ENCODE data around the gene TSPAN4. TPM values are rescaled to one million over a fixed set of nuclear protein-coding genes. Genes with fewer than 3 reads are reported as not detected.

Gene TSPAN4
- total and polyA plus RNA-seq, 9 of the 15 experiments (the other 6 are each of a cell fraction or from before 2014, with no cell fraction given) = 0.07 to 31.0 (median 15.7) TPM

DNA sequence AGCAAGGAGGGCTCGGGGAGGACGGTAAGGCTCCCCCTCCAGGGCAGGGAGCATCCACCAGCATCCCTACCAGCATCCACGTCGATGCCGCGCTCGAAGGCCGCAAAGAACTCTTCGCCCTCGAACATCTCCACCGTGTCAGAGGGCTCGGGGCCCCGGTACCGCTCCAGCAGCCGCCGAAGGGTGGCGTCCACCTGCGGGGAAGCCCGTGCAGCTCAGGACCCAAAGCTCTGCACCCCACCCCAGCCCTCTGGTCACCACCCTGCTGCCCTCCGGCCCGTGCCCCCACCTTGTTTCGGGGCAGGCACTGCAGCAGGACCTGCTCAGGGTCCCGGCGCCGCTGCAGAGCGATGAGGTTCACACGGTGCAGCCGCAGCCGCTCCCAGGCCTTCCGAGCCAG lies 42.2 kb upstream of the TSPAN4 start:
- H3K27me3 ChIP-seq (ENCODE audit: control insufficient read depth in 2 of 2, insufficient read depth in 2 of 2, low read length in 2 of 2) = no peaks in the 10 kb centered on the region
- POLR2A ChIA-PET = interaction anchor here (0.5 to 1.9 kb wide), 2 partner anchors 8 to 9 kb away, joined by 5 to 6 read pairs; partner anchors contain the start of gene RPLP2
- in situ Hi-C loops (cut with MboI) = no loop called here
- TF ChIP-seq RBFOX2 (IDR thresholded peaks at IDR 0.05; ENCODE audit: low read depth, low read length) (no peak), FOXM1 (IDR thresholded peaks at IDR 0.05; ENCODE audit: low read depth) (no peak), FOXM1 (CRISPR knock-in tag; IDR thresholded peaks at IDR 0.05; ENCODE audit: low read depth) (no peak), MYC (IDR thresholded peaks at IDR 0.05; ENCODE audit: low read depth, low read length) (no peak), MYC (CRISPR knock-in tag; IDR thresholded peaks at IDR 0.05; ENCODE audit: borderline replicate concordance, low read depth) (no peak), MCM7 (IDR thresholded peaks at IDR 0.05) (no peak), SAFB2 (IDR thresholded peaks at IDR 0.05; ENCODE audit: borderline replicate concordance, low read depth, low read length, severe bottlenecking) (no peak), KAT8 (IDR thresholded peaks at IDR 0.05; ENCODE audit: low read depth) (no peak), GATA2 (CRISPR knock-in tag; IDR thresholded peaks at IDR 0.05) (no peak), ZNF436 (CRISPR knock-in tag; IDR thresholded peaks at IDR 0.05) (no peak), ILF3 (IDR thresholded peaks at IDR 0.05; ENCODE audit: borderline replicate concordance) (no peak), TCFL5 (CRISPR knock-in tag; conservative IDR thresholded peaks at IDR 0.05) (no peak), SIX5 (IDR thresholded peaks at IDR 0.05; ENCODE audit: borderline replicate concordance in 1 of 2, insufficient read depth in 1 of 2, low read depth in 1 of 2, low read length in 2 of 2) (no peak), RBM34 (IDR thresholded peaks at IDR 0.05; ENCODE audit: borderline replicate concordance, insufficient read depth, low read length) (no peak), ATF4 (CRISPR knock-in tag; IDR thresholded peaks at IDR 0.05) (no peak), PML (IDR thresholded peaks at IDR 0.05; ENCODE audit: low read length) (no peak), ZNF224 (CRISPR knock-in tag; IDR thresholded peaks at IDR 0.05) (no peak), ZNF766 (CRISPR knock-in tag; conservative IDR thresholded peaks at IDR 0.05) (no peak), SP1 (CRISPR knock-in tag; IDR thresholded peaks at IDR 0.05) (no peak)
- TF ChIP-seq, protein P1, sequence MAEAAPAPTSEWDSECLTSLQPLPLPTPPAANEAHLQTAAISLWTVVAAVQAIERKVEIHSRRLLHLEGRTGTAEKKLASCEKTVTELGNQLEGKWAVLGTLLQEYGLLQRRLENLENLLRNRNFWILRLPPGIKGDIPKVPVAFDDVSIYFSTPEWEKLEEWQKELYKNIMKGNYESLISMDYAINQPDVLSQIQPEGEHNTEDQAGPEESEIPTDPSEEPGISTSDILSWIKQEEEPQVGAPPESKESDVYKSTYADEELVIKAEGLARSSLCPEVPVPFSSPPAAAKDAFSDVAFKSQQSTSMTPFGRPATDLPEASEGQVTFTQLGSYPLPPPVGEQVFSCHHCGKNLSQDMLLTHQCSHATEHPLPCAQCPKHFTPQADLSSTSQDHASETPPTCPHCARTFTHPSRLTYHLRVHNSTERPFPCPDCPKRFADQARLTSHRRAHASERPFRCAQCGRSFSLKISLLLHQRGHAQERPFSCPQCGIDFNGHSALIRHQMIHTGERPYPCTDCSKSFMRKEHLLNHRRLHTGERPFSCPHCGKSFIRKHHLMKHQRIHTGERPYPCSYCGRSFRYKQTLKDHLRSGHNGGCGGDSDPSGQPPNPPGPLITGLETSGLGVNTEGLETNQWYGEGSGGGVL (CRISPR knock-in tag; IDR thresholded peaks at IDR 0.05) = no peak

More for the DNA sequence above, 42.2 kb upstream of the TSPAN4 start:
- no peak overlapping the region for H3K4me3 ChIP-seq
- no TSS peak for BruUV-seq (replicated peaks)
- FAIRE-seq (no peak), ATAC-seq (no peak), DNase-seq (ENCODE audit: extremely low read depth in 1 of 4, low spot score in 3 of 4) (no peak)
- H3K27ac ChIP-seq (ENCODE audit: extremely low read depth, low read depth, low read length) = no peak overlapping the region
- no peak overlapping the region; a peak in 1 of 4 replicates for H3K9ac ChIP-seq (ENCODE audit: insufficient read depth in 1 of 2, low read depth in 2 of 2, low read length in 2 of 2)
- peaks cover 38% of the 10 kb centered on the region; the same call in 1 of the 3 replicates for H3K36me3 ChIP-seq (ENCODE audit: control insufficient read depth, insufficient read depth, low read length)
- intact Hi-C loops (cut with micrococcal nuclease) = no loop called here
- no peaks in the 10 kb centered on the region for H3K9me3 ChIP-seq (replicated peaks; ENCODE audit: control insufficient read depth, insufficient read depth, low read depth, low read length)
- no peak overlapping the region for H2AFZ ChIP-seq (ENCODE audit: low read depth, low read length)
- H3K4me2 ChIP-seq (ENCODE audit: insufficient read depth, low read length) = no peak overlapping the region
- WGBS (ENCODE audit: insufficient coverage, low coverage, missing lambda C conversion rate) = 93% methylated on average over 24 of the region's 30 CpGs
- H4K20me1 ChIP-seq (replicated peaks; ENCODE audit: control insufficient read depth, insufficient read depth, low read length) = no peaks in the 10 kb centered on the region
- no peaks in the 10 kb centered on the region for H3K9me1 ChIP-seq (ENCODE audit: control insufficient read depth, insufficient read depth, low read length)
- peaks cover 11 to 97% of the 10 kb centered on the region in 2 experiments for H3K4me1 ChIP-seq (replicated peaks in 1 of 2; ENCODE audit: control insufficient read depth in 2 of 2, insufficient read depth in 2 of 2, low read length in 2 of 2)
- CTCF ChIA-PET (ENCODE audit: low intra/inter-chr PET ratio) = no interaction called here
- peaks cover 32% of the 10 kb centered on the region for H3K79me2 ChIP-seq (ENCODE audit: control insufficient read depth, insufficient read depth, low read length)

Measured in K562 (cell line).